HepG2 (cell line): ENCODE data around the gene CD58. TPM values are rescaled to one million over a fixed set of nuclear protein-coding genes. Genes with fewer than 3 reads are reported as not detected.

Experiments
- BORCS8-MEF2B ChIP-seq: sonication (generic); formaldehyde crosslinking; IDR thresholded peaks from 2 replicates; pipeline ENCODE4 v1.8.0; 2022; ENCODE audit warnings: mild to moderate bottlenecking, missing genetic modification reagents
- EP300 ChIP-seq, 3 experiments: sonication (generic) in 1 of 3; formaldehyde crosslinking in 1 of 3; IDR thresholded peaks; 2 replicates each; pipeline versions ENCODE4 v1.5.1 to v1.6.1; 2011 to 2020; ENCODE audit warnings: low read depth in 2 of 3, low read length in 2 of 3, borderline replicate concordance in 1 of 3, improper control_type of control experiment in 1 of 3, mild to moderate bottlenecking in 1 of 3, missing genetic modification reagents in 1 of 3, moderate library complexity in 1 of 3
- JUNB ChIP-seq: sonication (generic); formaldehyde crosslinking; IDR thresholded peaks from 2 replicates; pipeline ENCODE4 v1.8.0; 2022; ENCODE audit warnings: missing genetic modification reagents, mild to moderate bottlenecking, borderline replicate concordance
- KLF13 ChIP-seq: sonication (generic); formaldehyde crosslinking; IDR thresholded peaks from 2 replicates; pipeline ENCODE4 v1.4.0; 2020; ENCODE audit warnings: mild to moderate bottlenecking, missing genetic modification reagents
- RNF2 ChIP-seq: fragments of 450-650 bp; conservative IDR thresholded peaks from 2 replicates; pipeline ENCODE4 v1.6.1; 2016; ENCODE audit warnings: low read depth
- SSRP1 ChIP-seq: IDR thresholded peaks from 2 replicates; pipeline ENCODE4 v1.6.1; 2016; ENCODE audit warnings: control low read depth
- ZFP90 ChIP-seq: sonication (generic); formaldehyde crosslinking; IDR thresholded peaks from 2 replicates; pipeline ENCODE4 v1.8.0; 2022; ENCODE audit warnings: missing genetic modification reagents, mild to moderate bottlenecking, inconsistent platforms, borderline replicate concordance
- ZNF160 ChIP-seq: sonication (generic); formaldehyde crosslinking; IDR thresholded peaks from 2 replicates; pipeline ENCODE4 v1.8.0; 2022; ENCODE audit warnings: mild to moderate bottlenecking, inconsistent platforms, missing genetic modification reagents
- ZNF337 ChIP-seq: sonication (generic); formaldehyde crosslinking; IDR thresholded peaks from 2 replicates; pipeline ENCODE4 v1.5.1; 2020; ENCODE audit warnings: missing genetic modification reagents, low read depth, mild to moderate bottlenecking, borderline replicate concordance
- polyA plus RNA-seq, 8 experiments: library from polyadenylated mRNA; depleted of rRNA in 3 of 8; stranded (reverse) in 7 of 8; unstranded in 1 of 8; fragments of >200 nt; fragmentation: Illumina TruSeq in 4 of 8; extraction: Trizol in 4 of 8; gene quantifications; 2 replicates each; pipeline versions ENCODE4 v1.2.1 to v1.2.3, GENCODE V29; 2011 to 2016; ENCODE audit warnings: low read depth in 4 of 8, missing spikeins in 1 of 8, mixed read lengths in 1 of 8; ENCODE audit not compliant: insufficient read depth in 1 of 8
- total RNA-seq, 5 experiments: library from RNA; depleted of rRNA; stranded (reverse); fragments of >200 nt; fragmentation: Illumina TruSeq; extraction: Trizol; gene quantifications; 2 replicates each; pipeline ENCODE4 v1.2.3, GENCODE V29; 2016; ENCODE audit warnings: low read depth in 1 of 5
- TF ChIP-seq, protein P1 (sequence below): sonication (generic); formaldehyde crosslinking; IDR thresholded peaks from 2 replicates; pipeline ENCODE4 v1.5.1; 2020; ENCODE audit warnings: mild to moderate bottlenecking, missing genetic modification reagents, moderate library complexity
- TF ChIP-seq, protein P2 (sequence below): sonication (generic); formaldehyde crosslinking; IDR thresholded peaks from 2 replicates; pipeline ENCODE4 v1.4.0; 2020; ENCODE audit warnings: missing genetic modification reagents
- TF ChIP-seq, protein P3 (sequence below): sonication (generic); formaldehyde crosslinking; IDR thresholded peaks from 2 replicates; pipeline ENCODE4 v1.5.0; 2020; ENCODE audit warnings: missing genetic modification reagents
- TF ChIP-seq, protein P4 (sequence below): sonication (generic); formaldehyde crosslinking; IDR thresholded peaks from 2 replicates; pipeline ENCODE4 v1.4.0; 2020; ENCODE audit warnings: missing genetic modification reagents
- TF ChIP-seq, protein P5 (sequence below): sonication (generic); formaldehyde crosslinking; IDR thresholded peaks from 2 replicates; pipeline ENCODE4 v1.4.0; 2020; ENCODE audit warnings: mild to moderate bottlenecking, low read depth, missing genetic modification reagents
- TF ChIP-seq, protein P6 (sequence below): sonication (generic); formaldehyde crosslinking; IDR thresholded peaks from 2 replicates; pipeline ENCODE4 v1.5.1; 2020; ENCODE audit warnings: missing genetic modification reagents, mild to moderate bottlenecking, borderline replicate concordance
- TF ChIP-seq, protein P7 (sequence below): fragments of 450-650 bp; IDR thresholded peaks from 2 replicates; pipeline ENCODE4 v1.6.1; 2017

Gene CD58
- total and polyA plus RNA-seq, 2 of the 13 experiments (the other 11 are each of a cell fraction or from before 2014, with no cell fraction given), result 9.4 to 13.5 TPM

- TF ChIP-seq, protein P1, sequence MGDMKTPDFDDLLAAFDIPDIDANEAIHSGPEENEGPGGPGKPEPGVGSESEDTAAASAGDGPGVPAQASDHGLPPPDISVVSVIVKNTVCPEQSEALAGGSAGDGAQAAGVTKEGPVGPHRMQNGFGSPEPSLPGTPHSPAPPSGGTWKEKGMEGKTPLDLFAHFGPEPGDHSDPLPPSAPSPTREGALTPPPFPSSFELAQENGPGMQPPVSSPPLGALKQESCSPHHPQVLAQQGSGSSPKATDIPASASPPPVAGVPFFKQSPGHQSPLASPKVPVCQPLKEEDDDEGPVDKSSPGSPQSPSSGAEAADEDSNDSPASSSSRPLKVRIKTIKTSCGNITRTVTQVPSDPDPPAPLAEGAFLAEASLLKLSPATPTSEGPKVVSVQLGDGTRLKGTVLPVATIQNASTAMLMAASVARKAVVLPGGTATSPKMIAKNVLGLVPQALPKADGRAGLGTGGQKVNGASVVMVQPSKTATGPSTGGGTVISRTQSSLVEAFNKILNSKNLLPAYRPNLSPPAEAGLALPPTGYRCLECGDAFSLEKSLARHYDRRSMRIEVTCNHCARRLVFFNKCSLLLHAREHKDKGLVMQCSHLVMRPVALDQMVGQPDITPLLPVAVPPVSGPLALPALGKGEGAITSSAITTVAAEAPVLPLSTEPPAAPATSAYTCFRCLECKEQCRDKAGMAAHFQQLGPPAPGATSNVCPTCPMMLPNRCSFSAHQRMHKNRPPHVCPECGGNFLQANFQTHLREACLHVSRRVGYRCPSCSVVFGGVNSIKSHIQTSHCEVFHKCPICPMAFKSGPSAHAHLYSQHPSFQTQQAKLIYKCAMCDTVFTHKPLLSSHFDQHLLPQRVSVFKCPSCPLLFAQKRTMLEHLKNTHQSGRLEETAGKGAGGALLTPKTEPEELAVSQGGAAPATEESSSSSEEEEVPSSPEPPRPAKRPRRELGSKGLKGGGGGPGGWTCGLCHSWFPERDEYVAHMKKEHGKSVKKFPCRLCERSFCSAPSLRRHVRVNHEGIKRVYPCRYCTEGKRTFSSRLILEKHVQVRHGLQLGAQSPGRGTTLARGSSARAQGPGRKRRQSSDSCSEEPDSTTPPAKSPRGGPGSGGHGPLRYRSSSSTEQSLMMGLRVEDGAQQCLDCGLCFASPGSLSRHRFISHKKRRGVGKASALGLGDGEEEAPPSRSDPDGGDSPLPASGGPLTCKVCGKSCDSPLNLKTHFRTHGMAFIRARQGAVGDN, result peak; percentile 18; the same call in 1 of the 2 replicates
- TF ChIP-seq ZNF337 (CRISPR knock-in tag) (no peak), BORCS8-MEF2B (CRISPR knock-in tag) (no peak), ZFP90 (CRISPR knock-in tag) (0 out of 2 replicates have a peak, but pooled peaks have one; percentile 24), RNF2 (no peak), KLF13 (CRISPR knock-in tag) (no peak), ZNF160 (CRISPR knock-in tag) (no peak), SSRP1 (CRISPR knock-in tag) (no peak), EP300 (IDR thresholded peaks at IDR 0.05; ENCODE audit: low read depth in 2 of 2, low read length in 2 of 2) (0 out of 4 replicates have a peak, but pooled peaks of 1 of the 2 experiments have one; percentile 10), EP300 (CRISPR knock-in tag; IDR thresholded peaks at IDR 0.05; ENCODE audit: borderline replicate concordance) (no peak), JUNB (CRISPR knock-in tag) (no peak)
- TF ChIP-seq, protein P2, sequence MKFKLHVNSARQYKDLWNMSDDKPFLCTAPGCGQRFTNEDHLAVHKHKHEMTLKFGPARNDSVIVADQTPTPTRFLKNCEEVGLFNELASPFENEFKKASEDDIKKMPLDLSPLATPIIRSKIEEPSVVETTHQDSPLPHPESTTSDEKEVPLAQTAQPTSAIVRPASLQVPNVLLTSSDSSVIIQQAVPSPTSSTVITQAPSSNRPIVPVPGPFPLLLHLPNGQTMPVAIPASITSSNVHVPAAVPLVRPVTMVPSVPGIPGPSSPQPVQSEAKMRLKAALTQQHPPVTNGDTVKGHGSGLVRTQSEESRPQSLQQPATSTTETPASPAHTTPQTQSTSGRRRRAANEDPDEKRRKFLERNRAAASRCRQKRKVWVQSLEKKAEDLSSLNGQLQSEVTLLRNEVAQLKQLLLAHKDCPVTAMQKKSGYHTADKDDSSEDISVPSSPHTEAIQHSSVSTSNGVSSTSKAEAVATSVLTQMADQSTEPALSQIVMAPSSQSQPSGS (CRISPR knock-in tag), result no peak
- TF ChIP-seq, protein P3, sequence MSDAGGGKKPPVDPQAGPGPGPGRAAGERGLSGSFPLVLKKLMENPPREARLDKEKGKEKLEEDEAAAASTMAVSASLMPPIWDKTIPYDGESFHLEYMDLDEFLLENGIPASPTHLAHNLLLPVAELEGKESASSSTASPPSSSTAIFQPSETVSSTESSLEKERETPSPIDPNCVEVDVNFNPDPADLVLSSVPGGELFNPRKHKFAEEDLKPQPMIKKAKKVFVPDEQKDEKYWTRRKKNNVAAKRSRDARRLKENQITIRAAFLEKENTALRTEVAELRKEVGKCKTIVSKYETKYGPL (CRISPR knock-in tag), result no peak
- TF ChIP-seq, protein P4, sequence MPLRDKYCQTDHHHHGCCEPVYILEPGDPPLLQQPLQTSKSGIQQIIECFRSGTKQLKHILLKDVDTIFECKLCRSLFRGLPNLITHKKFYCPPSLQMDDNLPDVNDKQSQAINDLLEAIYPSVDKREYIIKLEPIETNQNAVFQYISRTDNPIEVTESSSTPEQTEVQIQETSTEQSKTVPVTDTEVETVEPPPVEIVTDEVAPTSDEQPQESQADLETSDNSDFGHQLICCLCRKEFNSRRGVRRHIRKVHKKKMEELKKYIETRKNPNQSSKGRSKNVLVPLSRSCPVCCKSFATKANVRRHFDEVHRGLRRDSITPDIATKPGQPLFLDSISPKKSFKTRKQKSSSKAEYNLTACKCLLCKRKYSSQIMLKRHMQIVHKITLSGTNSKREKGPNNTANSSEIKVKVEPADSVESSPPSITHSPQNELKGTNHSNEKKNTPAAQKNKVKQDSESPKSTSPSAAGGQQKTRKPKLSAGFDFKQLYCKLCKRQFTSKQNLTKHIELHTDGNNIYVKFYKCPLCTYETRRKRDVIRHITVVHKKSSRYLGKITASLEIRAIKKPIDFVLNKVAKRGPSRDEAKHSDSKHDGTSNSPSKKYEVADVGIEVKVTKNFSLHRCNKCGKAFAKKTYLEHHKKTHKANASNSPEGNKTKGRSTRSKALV (CRISPR knock-in tag), result no peak
- TF ChIP-seq, protein P5, sequence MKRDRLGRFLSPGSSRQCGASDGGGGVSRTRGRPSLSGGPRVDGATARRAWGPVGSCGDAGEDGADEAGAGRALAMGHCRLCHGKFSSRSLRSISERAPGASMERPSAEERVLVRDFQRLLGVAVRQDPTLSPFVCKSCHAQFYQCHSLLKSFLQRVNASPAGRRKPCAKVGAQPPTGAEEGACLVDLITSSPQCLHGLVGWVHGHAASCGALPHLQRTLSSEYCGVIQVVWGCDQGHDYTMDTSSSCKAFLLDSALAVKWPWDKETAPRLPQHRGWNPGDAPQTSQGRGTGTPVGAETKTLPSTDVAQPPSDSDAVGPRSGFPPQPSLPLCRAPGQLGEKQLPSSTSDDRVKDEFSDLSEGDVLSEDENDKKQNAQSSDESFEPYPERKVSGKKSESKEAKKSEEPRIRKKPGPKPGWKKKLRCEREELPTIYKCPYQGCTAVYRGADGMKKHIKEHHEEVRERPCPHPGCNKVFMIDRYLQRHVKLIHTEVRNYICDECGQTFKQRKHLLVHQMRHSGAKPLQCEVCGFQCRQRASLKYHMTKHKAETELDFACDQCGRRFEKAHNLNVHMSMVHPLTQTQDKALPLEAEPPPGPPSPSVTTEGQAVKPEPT (CRISPR knock-in tag), result no peak
- TF ChIP-seq, protein P6, sequence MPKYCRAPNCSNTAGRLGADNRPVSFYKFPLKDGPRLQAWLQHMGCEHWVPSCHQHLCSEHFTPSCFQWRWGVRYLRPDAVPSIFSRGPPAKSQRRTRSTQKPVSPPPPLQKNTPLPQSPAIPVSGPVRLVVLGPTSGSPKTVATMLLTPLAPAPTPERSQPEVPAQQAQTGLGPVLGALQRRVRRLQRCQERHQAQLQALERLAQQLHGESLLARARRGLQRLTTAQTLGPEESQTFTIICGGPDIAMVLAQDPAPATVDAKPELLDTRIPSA (CRISPR knock-in tag), result no peak
- TF ChIP-seq, protein P7, sequence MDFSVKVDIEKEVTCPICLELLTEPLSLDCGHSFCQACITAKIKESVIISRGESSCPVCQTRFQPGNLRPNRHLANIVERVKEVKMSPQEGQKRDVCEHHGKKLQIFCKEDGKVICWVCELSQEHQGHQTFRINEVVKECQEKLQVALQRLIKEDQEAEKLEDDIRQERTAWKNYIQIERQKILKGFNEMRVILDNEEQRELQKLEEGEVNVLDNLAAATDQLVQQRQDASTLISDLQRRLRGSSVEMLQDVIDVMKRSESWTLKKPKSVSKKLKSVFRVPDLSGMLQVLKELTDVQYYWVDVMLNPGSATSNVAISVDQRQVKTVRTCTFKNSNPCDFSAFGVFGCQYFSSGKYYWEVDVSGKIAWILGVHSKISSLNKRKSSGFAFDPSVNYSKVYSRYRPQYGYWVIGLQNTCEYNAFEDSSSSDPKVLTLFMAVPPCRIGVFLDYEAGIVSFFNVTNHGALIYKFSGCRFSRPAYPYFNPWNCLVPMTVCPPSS, result no peak
Measured at GRCh38 chr1:116494745-116495144, 76.1 kb downstream of the CD58 start (continued).
